ENCODE data around the gene ORAI2.
"Not testable (repeated sequence)": the region's sequence is repeated elsewhere in the genome, so short reads cannot be mapped to it uniquely, and the experiment has no call there.

DNA sequence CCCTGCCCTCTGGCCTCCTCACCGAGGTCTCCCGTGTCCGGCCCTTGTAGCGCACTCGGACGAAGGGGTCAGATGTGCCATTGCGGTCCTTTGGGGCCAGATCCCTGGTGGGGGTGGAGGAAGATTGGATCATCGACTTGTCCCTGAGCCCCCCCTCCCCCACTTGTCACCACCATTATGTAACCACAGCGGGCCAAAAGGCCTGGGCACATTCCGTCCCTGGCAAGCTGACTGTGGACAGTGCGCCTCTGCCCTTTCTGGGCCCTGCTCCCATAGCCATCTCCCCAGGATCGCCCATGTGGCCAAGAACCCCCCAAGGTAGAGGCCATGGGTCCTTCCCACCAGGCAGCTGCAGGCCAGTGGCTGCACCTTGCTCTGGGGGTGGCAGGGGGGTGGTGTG is 69.8 kb downstream of the ORAI2 start:
- TF ChIP-seq, protein P1, sequence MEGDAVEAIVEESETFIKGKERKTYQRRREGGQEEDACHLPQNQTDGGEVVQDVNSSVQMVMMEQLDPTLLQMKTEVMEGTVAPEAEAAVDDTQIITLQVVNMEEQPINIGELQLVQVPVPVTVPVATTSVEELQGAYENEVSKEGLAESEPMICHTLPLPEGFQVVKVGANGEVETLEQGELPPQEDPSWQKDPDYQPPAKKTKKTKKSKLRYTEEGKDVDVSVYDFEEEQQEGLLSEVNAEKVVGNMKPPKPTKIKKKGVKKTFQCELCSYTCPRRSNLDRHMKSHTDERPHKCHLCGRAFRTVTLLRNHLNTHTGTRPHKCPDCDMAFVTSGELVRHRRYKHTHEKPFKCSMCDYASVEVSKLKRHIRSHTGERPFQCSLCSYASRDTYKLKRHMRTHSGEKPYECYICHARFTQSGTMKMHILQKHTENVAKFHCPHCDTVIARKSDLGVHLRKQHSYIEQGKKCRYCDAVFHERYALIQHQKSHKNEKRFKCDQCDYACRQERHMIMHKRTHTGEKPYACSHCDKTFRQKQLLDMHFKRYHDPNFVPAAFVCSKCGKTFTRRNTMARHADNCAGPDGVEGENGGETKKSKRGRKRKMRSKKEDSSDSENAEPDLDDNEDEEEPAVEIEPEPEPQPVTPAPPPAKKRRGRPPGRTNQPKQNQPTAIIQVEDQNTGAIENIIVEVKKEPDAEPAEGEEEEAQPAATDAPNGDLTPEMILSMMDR (IDR thresholded peaks at IDR 0.05; ENCODE audit: insufficient read depth, low read length) = not testable (repeated sequence)
- not testable (repeated sequence) for TF ChIP-seq GABPA (IDR thresholded peaks at IDR 0.05; ENCODE audit: low read depth)
